ENCODE measurements around the gene HID1. TPM values are rescaled to one million over a fixed set of nuclear protein-coding genes. Genes with fewer than 3 reads are reported as not detected.

Gene HID1
- total RNA-seq, 1 experiment from 2014 or later = 43.8 TPM

DNA sequence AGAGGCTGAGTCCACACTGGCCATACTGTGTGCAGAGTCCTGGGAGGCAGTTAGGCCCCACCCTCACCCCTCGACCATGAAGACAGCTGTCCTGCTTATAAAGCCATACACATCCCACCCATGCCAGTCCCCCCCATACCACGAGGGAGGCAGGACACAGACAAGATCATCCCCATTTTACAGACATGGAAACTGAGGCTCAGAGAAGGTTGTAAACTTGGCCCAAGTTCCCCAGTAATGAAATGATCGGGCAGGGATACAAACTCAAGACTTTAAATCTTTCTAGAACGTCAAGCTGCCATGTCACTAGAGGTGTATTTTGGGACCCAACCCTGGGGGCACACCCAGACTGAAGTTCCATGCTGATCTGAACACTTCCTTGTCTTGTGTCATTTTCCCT lies 16.5 kb downstream of the HID1 start (continued):
- TF ChIP-seq, protein P1, sequence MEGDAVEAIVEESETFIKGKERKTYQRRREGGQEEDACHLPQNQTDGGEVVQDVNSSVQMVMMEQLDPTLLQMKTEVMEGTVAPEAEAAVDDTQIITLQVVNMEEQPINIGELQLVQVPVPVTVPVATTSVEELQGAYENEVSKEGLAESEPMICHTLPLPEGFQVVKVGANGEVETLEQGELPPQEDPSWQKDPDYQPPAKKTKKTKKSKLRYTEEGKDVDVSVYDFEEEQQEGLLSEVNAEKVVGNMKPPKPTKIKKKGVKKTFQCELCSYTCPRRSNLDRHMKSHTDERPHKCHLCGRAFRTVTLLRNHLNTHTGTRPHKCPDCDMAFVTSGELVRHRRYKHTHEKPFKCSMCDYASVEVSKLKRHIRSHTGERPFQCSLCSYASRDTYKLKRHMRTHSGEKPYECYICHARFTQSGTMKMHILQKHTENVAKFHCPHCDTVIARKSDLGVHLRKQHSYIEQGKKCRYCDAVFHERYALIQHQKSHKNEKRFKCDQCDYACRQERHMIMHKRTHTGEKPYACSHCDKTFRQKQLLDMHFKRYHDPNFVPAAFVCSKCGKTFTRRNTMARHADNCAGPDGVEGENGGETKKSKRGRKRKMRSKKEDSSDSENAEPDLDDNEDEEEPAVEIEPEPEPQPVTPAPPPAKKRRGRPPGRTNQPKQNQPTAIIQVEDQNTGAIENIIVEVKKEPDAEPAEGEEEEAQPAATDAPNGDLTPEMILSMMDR (IDR thresholded peaks at IDR 0.05 in 2 of 3, conservative IDR thresholded peaks at IDR 0.05 in 1 of 3; ENCODE audit: borderline replicate concordance in 1 of 3, insufficient read depth in 1 of 3, low read depth in 2 of 3, low read length in 2 of 3) = no peak
- TF ChIP-seq EZH2 (IDR thresholded peaks at IDR 0.05) = no peak
- TF ChIP-seq TCF7L2 (IDR thresholded peaks at IDR 0.05; ENCODE audit: borderline replicate concordance, extremely low read depth, insufficient read depth, insufficient read length) = no peak
- no peak for TF ChIP-seq ZNF274 (IDR thresholded peaks at IDR 0.05; ENCODE audit: low read depth, low read length)
- TF ChIP-seq POLR2AphosphoS5 (IDR thresholded peaks at IDR 0.05; ENCODE audit: low read depth, low read length) = no peak
- no peak for TF ChIP-seq SIN3A (IDR thresholded peaks at IDR 0.05; ENCODE audit: low read depth)
- no peak for TF ChIP-seq CEBPB (IDR thresholded peaks at IDR 0.05; ENCODE audit: low read depth)

DNA sequence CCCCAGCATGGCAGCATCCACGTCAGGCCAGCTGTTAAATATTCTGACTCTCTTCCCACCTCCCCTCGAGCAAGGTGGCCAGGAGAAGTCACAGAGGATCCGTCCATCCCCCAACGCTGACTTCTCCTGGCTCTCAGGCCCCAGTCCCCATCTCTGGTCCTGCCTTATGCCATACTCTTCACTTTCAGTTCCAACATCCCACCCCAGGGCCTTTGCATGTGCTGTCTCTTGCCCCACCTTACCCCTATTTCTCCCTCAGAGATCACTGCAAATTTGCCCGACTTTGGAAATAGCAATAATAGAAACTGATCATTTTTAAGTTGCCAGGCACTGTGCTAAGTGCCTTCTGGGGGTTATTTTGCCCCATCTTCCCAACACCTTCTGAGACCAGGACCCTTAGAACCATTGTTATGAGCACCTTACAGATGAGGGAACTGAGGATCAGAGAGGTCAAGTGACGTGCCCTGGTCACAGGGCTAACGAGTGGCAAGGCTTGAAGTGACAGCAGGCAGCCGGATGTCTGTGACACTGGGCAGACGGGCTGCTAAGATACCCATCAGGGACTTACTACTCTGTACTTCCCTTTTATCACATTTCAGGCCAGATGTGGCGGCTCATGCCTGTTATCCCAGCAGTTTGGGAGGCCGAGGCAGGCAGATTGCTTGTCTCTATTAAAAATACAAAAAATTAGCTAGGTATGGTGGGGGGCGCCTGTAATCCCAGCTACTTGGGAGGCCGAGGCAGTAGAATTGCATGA lies 17.7 kb downstream of the HID1 start:
- no peak overlapping the region for H2AFZ ChIP-seq (ENCODE audit: low read depth, low read length, poor library complexity, severe bottlenecking)
- DNase-seq (ENCODE audit: low read depth, low spot score) (no peak), ATAC-seq (no peak)
- no peak overlapping the region for H3K27ac ChIP-seq (ENCODE audit: low read depth, low read length)
- CTCF ChIA-PET = interaction anchor here (1.1 kb wide), 1 partner anchor 31 kb away, joined by 3 read pairs; the partner anchor contains the start of gene OTOP2
- POLR2A ChIA-PET = no interaction called here
- no peaks in the 10 kb centered on the region for H3K27me3 ChIP-seq (ENCODE audit: insufficient read depth, low read length)
- RAD21 ChIA-PET (ENCODE audit: low non-redundant PET in 1 of 2, low total read pairs in 2 of 2, uncharacterized antibody in 2 of 2, unreplicated experiment in 2 of 2) = no interaction called here
- H3K4me2 ChIP-seq (ENCODE audit: low read length) = no peak overlapping the region
- intact Hi-C loops (cut with micrococcal nuclease) = loop anchor here (5.0 kb wide), 1 partner anchor 83 kb away; the partner anchor contains the start of gene FDXR
- TF ChIP-seq YY1 (IDR thresholded peaks at IDR 0.05; ENCODE audit: extremely low read depth, insufficient replicate concordance, low read depth, low read length) (no peak), ZFX (IDR thresholded peaks at IDR 0.05) (no peak), SRF (IDR thresholded peaks at IDR 0.05; ENCODE audit: low read depth) (no peak), FOSL1 (IDR thresholded peaks at IDR 0.05; ENCODE audit: low read depth) (no peak), JUND (IDR thresholded peaks at IDR 0.05) (no peak)
- no peak overlapping the region for H3K4me3 ChIP-seq (replicated peaks in 1 of 2; ENCODE audit: low read depth in 1 of 2, low read length in 2 of 2)
- H3K9me3 ChIP-seq (ENCODE audit: control insufficient read depth in 1 of 2, insufficient read depth in 1 of 2, low read depth in 1 of 2, low read length in 2 of 2) = no peaks in the 10 kb centered on the region
- no peak overlapping the region for H3K9ac ChIP-seq (ENCODE audit: low read length)
- H3K4me1 ChIP-seq (ENCODE audit: control insufficient read depth in 1 of 2, insufficient read depth in 2 of 2, low read length in 2 of 2) = peaks cover 2 to 16% of the 10 kb centered on the region in 2 experiments; a peak in 3 of 4 replicates
- H3K79me2 ChIP-seq (ENCODE audit: insufficient read depth, low read length) = no peaks in the 10 kb centered on the region
- no peaks in the 10 kb centered on the region for H3K9me2 ChIP-seq (ENCODE audit: insufficient read depth)
- H3K36me3 ChIP-seq (ENCODE audit: control insufficient read depth in 1 of 2, insufficient read depth in 2 of 2, low read length in 2 of 2) = no peaks in the 10 kb centered on the region
- H4K20me1 ChIP-seq (ENCODE audit: insufficient read depth) = no peaks in the 10 kb centered on the region
- BruUV-seq (replicated peaks) = no TSS peak
